MCF 10A (cell line): Measurements from ENCODE around the gene GPR107. TPM values are rescaled to one million over a fixed set of nuclear protein-coding genes. Genes with fewer than 3 reads are reported as not detected.

ENCODE experiments used
- BruUV-seq: library from RNA; stranded (reverse); fragments of 400-500 nt; replicated peaks from 2 replicates; lab custom pipeline; 2021; lab: Mats Ljungman, UMichigan
- CTCF ChIA-PET: fragments of 300-600 bp; sonication (Branson Sonifier 250); formaldehyde crosslinking; extraction: SDS; loops from one replicate; lab custom pipeline; 2021; ENCODE audit warnings: antibody characterized with exemption, inconsistent platforms; lab: Yijun Ruan, JAX
- POLR2A ChIA-PET: fragments of 300-600, 350-650 bp; sonication (Branson Sonifier 250); formaldehyde crosslinking; extraction: SDS; loops from one replicate; lab custom pipeline; 2020; ENCODE audit warnings: antibody characterized with exemption, inconsistent platforms; lab: Yijun Ruan, JAX
- DNase-seq: peaks from one replicate; pipeline ENCODE4 v3.0.0-alpha.2; 2018; ENCODE audit not compliant: unreplicated experiment
- H3K27ac Mint-ChIP-seq: one replicate; pipeline ENCODE4 v1.8.0; 2022; ENCODE audit warnings: mild to moderate bottlenecking, low read depth, mixed read lengths; ENCODE audit not compliant: unreplicated experiment
- H3K27me3 Mint-ChIP-seq: one replicate; pipeline ENCODE4 v1.8.0; 2022; ENCODE audit warnings: mixed read lengths; ENCODE audit not compliant: insufficient read depth, unreplicated experiment
- H3K36me3 Mint-ChIP-seq: one replicate; pipeline ENCODE4 v1.8.0; 2022; ENCODE audit warnings: mild to moderate bottlenecking, moderate library complexity, mixed read lengths; ENCODE audit not compliant: insufficient read depth, unreplicated experiment
- H3K4me1 Mint-ChIP-seq: one replicate; pipeline ENCODE4 v1.8.0; 2022; ENCODE audit warnings: mixed read lengths; ENCODE audit not compliant: insufficient read depth, unreplicated experiment
- H3K4me3 Mint-ChIP-seq: one replicate; pipeline ENCODE4 v1.8.0; 2022; ENCODE audit warnings: mild to moderate bottlenecking, moderate library complexity, mixed read lengths; ENCODE audit not compliant: unreplicated experiment
- H3K9me3 Mint-ChIP-seq: one replicate; pipeline ENCODE4 v1.8.0; 2022; ENCODE audit warnings: mixed read lengths; ENCODE audit not compliant: unreplicated experiment
- intact Hi-C: fragments of 100-400 bp; cut with micrococcal nuclease; formaldehyde crosslinking; loops from 2 replicates; pipeline ENCODE4 v1.14.1; 2022
- total RNA-seq: library from RNA; stranded (reverse); gene quantifications from 2 replicates; pipeline ENCODE4 v1.2.3, GENCODE V29; 2022
- TF ChIP-seq, protein P1 (sequence below): fragments of 200-600 bp; IDR thresholded peaks from one replicate; pipeline ENCODE4 v1.8.0; 2022; ENCODE audit warnings: antibody characterized with exemption, mild to moderate bottlenecking; ENCODE audit not compliant: unreplicated experiment

Gene GPR107
- total RNA-seq, 1 experiment from 2014 or later: 32.9 TPM

- POLR2A ChIA-PET: no interaction called here
- no peaks in the 10 kb centered on the region for H3K27me3 Mint-ChIP-seq
- DNase-seq: no peak
- H3K27ac Mint-ChIP-seq: no peak overlapping the region
- H3K4me1 Mint-ChIP-seq: no peaks in the 10 kb centered on the region
- H3K36me3 Mint-ChIP-seq: peaks cover 78% of the 10 kb centered on the region
- H3K9me3 Mint-ChIP-seq: no peaks in the 10 kb centered on the region
- TF ChIP-seq, protein P1, sequence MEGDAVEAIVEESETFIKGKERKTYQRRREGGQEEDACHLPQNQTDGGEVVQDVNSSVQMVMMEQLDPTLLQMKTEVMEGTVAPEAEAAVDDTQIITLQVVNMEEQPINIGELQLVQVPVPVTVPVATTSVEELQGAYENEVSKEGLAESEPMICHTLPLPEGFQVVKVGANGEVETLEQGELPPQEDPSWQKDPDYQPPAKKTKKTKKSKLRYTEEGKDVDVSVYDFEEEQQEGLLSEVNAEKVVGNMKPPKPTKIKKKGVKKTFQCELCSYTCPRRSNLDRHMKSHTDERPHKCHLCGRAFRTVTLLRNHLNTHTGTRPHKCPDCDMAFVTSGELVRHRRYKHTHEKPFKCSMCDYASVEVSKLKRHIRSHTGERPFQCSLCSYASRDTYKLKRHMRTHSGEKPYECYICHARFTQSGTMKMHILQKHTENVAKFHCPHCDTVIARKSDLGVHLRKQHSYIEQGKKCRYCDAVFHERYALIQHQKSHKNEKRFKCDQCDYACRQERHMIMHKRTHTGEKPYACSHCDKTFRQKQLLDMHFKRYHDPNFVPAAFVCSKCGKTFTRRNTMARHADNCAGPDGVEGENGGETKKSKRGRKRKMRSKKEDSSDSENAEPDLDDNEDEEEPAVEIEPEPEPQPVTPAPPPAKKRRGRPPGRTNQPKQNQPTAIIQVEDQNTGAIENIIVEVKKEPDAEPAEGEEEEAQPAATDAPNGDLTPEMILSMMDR: no peak
- CTCF ChIA-PET: no interaction called here
- intact Hi-C loops: no loop called here
- H3K4me3 Mint-ChIP-seq: no peak overlapping the region
- BruUV-seq: no TSS peak
Observed at GRCh38 chr9:130078547-130078946, 24.8 kb downstream of the GPR107 start.

DNA sequence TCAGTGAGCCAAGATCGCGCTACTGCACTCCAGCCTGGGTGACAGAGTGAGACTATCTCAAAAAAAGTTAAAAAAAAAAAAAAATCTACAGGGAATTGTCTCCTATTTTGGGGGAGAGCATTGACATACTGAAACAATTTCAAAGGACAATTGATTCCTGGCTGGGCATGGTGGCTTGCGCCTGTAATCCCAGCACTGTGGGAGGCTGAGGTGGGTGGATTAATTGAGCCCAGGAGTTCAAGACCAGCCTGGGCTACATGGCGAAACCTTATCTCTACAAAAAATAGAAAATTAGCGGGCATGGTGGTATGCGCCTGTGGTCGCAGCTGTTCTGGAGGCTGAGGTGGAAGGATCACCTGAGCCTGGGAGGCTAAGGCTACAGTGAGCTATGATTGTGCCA, 30.6 kb downstream of the GPR107 start:
- POLR2A ChIA-PET: no interaction called here
- BruUV-seq: no TSS peak
- DNase-seq: no peak
- Mint-ChIP-seq H3K27me3 (no peaks in the 10 kb centered on the region), H3K27ac (no peak overlapping the region), H3K9me3 (no peaks in the 10 kb centered on the region), H3K4me1 (no peaks in the 10 kb centered on the region), H3K4me3 (no peak overlapping the region), H3K36me3 (peaks cover 92% of the 10 kb centered on the region)
- intact Hi-C loops: no loop called here
- TF ChIP-seq, protein P1: no peak
- CTCF ChIA-PET: interaction anchor here (0.6 to 0.8 kb wide), 3 partner anchors 23 to 881 kb away, joined by 4 to 5 read pairs (median 4); no protein-coding TSS in a partner anchor

GRCh38 chr9:130088051-130088450, 34.3 kb downstream of the GPR107 start:
- POLR2A ChIA-PET: no interaction called here
- no TSS peak for BruUV-seq
- CTCF ChIA-PET: interaction anchor here (0.6 to 1.2 kb wide), 3 partner anchors 17 to 29 kb away, joined by 3 read pairs; no protein-coding TSS in a partner anchor
- no peaks in the 10 kb centered on the region for H3K9me3 Mint-ChIP-seq
- intact Hi-C loops: no loop called here
- no peak for DNase-seq
- TF ChIP-seq, protein P1: no peak
- no peaks in the 10 kb centered on the region for H3K4me1 Mint-ChIP-seq
- H3K36me3 Mint-ChIP-seq: peaks cover 87% of the 10 kb centered on the region
- no peaks in the 10 kb centered on the region for H3K27me3 Mint-ChIP-seq
- H3K4me3 Mint-ChIP-seq: no peak overlapping the region
- no peak overlapping the region for H3K27ac Mint-ChIP-seq

DNA sequence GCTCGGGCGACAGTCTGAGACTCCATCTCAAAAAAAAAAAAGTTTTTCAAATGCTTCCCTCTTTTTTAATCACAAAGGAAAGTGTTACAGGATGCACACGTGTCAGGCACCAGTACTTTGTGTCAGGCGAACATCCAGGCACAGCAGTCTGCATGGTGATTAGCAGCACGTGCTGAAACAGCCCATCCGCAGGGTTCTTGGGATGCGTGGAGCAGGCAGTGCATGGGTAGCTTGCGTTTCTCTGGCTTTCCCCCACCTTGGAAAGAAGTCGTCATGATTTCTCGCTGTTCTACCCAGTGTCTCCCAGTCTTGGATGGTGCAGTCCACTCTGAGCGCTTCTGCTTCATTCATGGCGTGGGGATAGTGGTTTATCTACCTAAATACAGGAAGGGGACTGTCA, 35.4 kb downstream of the GPR107 start:
- TF ChIP-seq, protein P1: no peak
- H3K4me3 Mint-ChIP-seq: no peak overlapping the region
- CTCF ChIA-PET: no interaction called here

More for the DNA sequence above, 35.4 kb downstream of the GPR107 start:
- no peak for DNase-seq
- H3K36me3 Mint-ChIP-seq: peaks cover 90% of the 10 kb centered on the region
- H3K27me3 Mint-ChIP-seq: no peaks in the 10 kb centered on the region
- no TSS peak for BruUV-seq
- POLR2A ChIA-PET: no interaction called here
- intact Hi-C loops: no loop called here
- H3K4me1 Mint-ChIP-seq: no peaks in the 10 kb centered on the region
- no peaks in the 10 kb centered on the region for H3K9me3 Mint-ChIP-seq
- no peak overlapping the region for H3K27ac Mint-ChIP-seq
